ENCODE measurements around the gene KRT84.

GRCh38 chr12:52356031-52356761, 29.3 kb downstream of the KRT84 start:
- TF ChIP-seq, protein P1, sequence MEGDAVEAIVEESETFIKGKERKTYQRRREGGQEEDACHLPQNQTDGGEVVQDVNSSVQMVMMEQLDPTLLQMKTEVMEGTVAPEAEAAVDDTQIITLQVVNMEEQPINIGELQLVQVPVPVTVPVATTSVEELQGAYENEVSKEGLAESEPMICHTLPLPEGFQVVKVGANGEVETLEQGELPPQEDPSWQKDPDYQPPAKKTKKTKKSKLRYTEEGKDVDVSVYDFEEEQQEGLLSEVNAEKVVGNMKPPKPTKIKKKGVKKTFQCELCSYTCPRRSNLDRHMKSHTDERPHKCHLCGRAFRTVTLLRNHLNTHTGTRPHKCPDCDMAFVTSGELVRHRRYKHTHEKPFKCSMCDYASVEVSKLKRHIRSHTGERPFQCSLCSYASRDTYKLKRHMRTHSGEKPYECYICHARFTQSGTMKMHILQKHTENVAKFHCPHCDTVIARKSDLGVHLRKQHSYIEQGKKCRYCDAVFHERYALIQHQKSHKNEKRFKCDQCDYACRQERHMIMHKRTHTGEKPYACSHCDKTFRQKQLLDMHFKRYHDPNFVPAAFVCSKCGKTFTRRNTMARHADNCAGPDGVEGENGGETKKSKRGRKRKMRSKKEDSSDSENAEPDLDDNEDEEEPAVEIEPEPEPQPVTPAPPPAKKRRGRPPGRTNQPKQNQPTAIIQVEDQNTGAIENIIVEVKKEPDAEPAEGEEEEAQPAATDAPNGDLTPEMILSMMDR (IDR thresholded peaks at IDR 0.05), result no peak
- no peak for TF ChIP-seq POLR2A (IDR thresholded peaks at IDR 0.05)
- TF ChIP-seq EP300 (IDR thresholded peaks at IDR 0.05), result no peak
- no peak for TF ChIP-seq POLR2AphosphoS5 (IDR thresholded peaks at IDR 0.05)

Data from suprapubic skin (tissue), 4 donors.